ENCODE measurements around the gene SPRR2B. TPM values are rescaled to one million over a fixed set of nuclear protein-coding genes. Genes with fewer than 3 reads are reported as not detected.
A peak's percentile ranks its signal among the peaks of the same experiment; 100 is the strongest.

Gene SPRR2B
- total and polyA plus RNA-seq, 10 of the 15 experiments (the other 5 are each of a cell fraction or from before 2014, with no cell fraction given), result not detected

DNA sequence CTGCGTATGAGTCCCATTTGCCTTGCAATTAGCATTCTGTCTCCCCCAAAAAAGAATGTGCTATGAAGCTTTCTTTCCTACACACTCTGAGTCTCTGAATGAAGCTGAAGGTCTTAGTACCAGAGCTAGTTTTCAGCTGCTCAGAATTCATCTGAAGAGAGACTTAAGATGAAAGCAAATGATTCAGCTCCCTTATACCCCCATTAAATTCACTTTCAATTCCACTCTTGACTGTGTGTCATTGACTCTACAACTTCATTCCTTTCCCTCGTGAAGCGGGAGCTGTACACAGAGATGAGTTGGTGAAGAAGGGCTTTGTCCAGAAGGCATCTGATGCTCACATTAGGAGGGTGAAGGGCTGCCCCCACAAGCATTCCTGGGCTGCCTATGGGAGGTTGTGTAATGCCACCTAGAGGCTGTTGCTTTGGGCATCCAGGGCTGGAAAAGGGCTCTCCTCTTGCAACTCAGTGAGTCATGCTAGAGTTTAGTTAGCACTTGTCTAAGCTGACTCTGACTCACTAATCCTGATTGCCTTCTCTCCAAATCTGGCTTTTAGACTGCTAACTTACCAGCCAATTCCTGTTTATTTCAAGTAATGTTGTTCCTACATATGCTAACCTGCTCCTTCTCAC is 38.6 kb downstream of the SPRR2B start:
- CTCF ChIA-PET, result interaction anchor here (0.6 to 1.8 kb wide), 6 partner anchors 51 to 304 kb away, joined by 3 to 8 read pairs (median 3); no protein-coding TSS in a partner anchor
- BruUV-seq (replicated peaks), result no TSS peak
- no peak for FAIRE-seq
- Histone ChIP-seq H4K20me1 (ENCODE audit: control insufficient read depth, insufficient read depth) (no peaks in the 10 kb centered on the region), H3K27me3 (replicated peaks in 1 of 2; ENCODE audit: control insufficient read depth in 2 of 2, insufficient read depth in 2 of 2, low read length in 1 of 2) (no peaks in the 10 kb centered on the region; a peak in 1 of 4 replicates), H3K4me2 (ENCODE audit: control insufficient read depth, insufficient read depth) (no peak overlapping the region), H3K36me3 (ENCODE audit: control insufficient read depth in 2 of 2, insufficient read depth in 2 of 2, low read length in 1 of 2) (no peaks in the 10 kb centered on the region), H2AFZ (ENCODE audit: control insufficient read depth, low read depth, low read length) (no peak overlapping the region), H3K9me3 (replicated peaks; ENCODE audit: control insufficient read depth, insufficient read depth, low read length) (no peaks in the 10 kb centered on the region), H3K4me3 (no peak overlapping the region), H3K4me1 (ENCODE audit: control insufficient read depth, insufficient read depth, low read length) (no peaks in the 10 kb centered on the region), H3K79me2 (ENCODE audit: control insufficient read depth, insufficient read depth, low read length) (no peaks in the 10 kb centered on the region), H3K27ac (ENCODE audit: control insufficient read depth, insufficient read depth) (no peak overlapping the region), H3K9ac (ENCODE audit: control insufficient read depth, insufficient read depth, low read length) (no peak overlapping the region)
- WGBS (ENCODE audit: insufficient coverage, insufficient replicate concordance, low lambda C conversion rate, missing lambda C conversion rate), result 3% methylated on average over 3 of the region's 3 CpGs
- intact Hi-C loops (cut with micrococcal nuclease; ENCODE audit: unreplicated experiment) (loop anchor here (10.0 kb wide), 1 partner anchor 158 kb away; the partner anchor contains the start of gene SMCP), in situ Hi-C loops (cut with MboI) (no loop called here)
- RAD21 ChIA-PET (ENCODE audit: unreplicated experiment), result interaction anchor here (1.1 to 1.2 kb wide), 2 partner anchors 71 to 160 kb away, joined by 3 to 5 read pairs; no protein-coding TSS in a partner anchor
- SMC1A ChIA-PET (ENCODE audit: uncharacterized antibody, unreplicated experiment), result interaction anchor here (1.0 to 1.5 kb wide), 2 partner anchors 65 to 109 kb away, joined by 3 to 5 read pairs; no protein-coding TSS in a partner anchor
- POLR2A ChIA-PET, result no interaction called here
- ATAC-seq, result peak; percentile 67
- no peak for DNase-seq (ENCODE audit: low read depth, low spot score)
- TF ChIP-seq, protein P1, sequence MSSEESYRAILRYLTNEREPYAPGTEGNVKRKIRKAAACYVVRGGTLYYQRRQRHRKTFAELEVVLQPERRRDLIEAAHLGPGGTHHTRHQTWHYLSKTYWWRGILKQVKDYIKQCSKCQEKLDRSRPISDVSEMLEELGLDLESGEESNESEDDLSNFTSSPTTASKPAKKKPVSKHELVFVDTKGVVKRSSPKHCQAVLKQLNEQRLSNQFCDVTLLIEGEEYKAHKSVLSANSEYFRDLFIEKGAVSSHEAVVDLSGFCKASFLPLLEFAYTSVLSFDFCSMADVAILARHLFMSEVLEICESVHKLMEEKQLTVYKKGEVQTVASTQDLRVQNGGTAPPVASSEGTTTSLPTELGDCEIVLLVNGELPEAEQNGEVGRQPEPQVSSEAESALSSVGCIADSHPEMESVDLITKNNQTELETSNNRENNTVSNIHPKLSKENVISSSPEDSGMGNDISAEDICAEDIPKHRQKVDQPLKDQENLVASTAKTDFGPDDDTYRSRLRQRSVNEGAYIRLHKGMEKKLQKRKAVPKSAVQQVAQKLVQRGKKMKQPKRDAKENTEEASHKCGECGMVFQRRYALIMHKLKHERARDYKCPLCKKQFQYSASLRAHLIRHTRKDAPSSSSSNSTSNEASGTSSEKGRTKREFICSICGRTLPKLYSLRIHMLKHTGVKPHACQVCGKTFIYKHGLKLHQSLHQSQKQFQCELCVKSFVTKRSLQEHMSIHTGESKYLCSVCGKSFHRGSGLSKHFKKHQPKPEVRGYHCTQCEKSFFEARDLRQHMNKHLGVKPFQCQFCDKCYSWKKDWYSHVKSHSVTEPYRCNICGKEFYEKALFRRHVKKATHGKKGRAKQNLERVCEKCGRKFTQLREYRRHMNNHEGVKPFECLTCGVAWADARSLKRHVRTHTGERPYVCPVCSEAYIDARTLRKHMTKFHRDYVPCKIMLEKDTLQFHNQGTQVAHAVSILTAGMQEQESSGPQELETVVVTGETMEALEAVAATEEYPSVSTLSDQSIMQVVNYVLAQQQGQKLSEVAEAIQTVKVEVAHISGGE (CRISPR knock-in tag; IDR thresholded peaks at IDR 0.05), result no peak
- TF ChIP-seq, protein P2, sequence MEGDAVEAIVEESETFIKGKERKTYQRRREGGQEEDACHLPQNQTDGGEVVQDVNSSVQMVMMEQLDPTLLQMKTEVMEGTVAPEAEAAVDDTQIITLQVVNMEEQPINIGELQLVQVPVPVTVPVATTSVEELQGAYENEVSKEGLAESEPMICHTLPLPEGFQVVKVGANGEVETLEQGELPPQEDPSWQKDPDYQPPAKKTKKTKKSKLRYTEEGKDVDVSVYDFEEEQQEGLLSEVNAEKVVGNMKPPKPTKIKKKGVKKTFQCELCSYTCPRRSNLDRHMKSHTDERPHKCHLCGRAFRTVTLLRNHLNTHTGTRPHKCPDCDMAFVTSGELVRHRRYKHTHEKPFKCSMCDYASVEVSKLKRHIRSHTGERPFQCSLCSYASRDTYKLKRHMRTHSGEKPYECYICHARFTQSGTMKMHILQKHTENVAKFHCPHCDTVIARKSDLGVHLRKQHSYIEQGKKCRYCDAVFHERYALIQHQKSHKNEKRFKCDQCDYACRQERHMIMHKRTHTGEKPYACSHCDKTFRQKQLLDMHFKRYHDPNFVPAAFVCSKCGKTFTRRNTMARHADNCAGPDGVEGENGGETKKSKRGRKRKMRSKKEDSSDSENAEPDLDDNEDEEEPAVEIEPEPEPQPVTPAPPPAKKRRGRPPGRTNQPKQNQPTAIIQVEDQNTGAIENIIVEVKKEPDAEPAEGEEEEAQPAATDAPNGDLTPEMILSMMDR (IDR thresholded peaks at IDR 0.05 in 2 of 3, conservative IDR thresholded peaks at IDR 0.05 in 1 of 3; ENCODE audit: control insufficient read depth in 2 of 3, extremely low read depth in 1 of 3, insufficient read depth in 1 of 3, low read depth in 3 of 3, low read length in 3 of 3), result peak in 2 of 3 experiments; percentile 14 to 30; a peak in 3 of 6 replicates
- TF ChIP-seq ZNF217 (IDR thresholded peaks at IDR 0.05), result no peak
- peak; percentile 23; the same call in 1 of the 2 replicates for TF ChIP-seq RAD21 (IDR thresholded peaks at IDR 0.05; ENCODE audit: insufficient read depth, low read depth, low read length)
- TF ChIP-seq POLR2A (IDR thresholded peaks at IDR 0.05; ENCODE audit: low read depth, low read length), result no peak
- no peak for TF ChIP-seq GATAD2B (conservative IDR thresholded peaks at IDR 0.05; ENCODE audit: low read depth)
- TF ChIP-seq MEF2A (IDR thresholded peaks at IDR 0.05; ENCODE audit: insufficient read depth, low read depth, low read length), result no peak
